Measurements from ENCODE around the gene TM9SF3. TPM values are rescaled to one million over a fixed set of nuclear protein-coding genes. Genes with fewer than 3 reads are reported as not detected.
A peak's percentile ranks its signal among the peaks of the same experiment; 100 is the strongest.

Gene TM9SF3
- total and polyA plus RNA-seq, 10 of the 15 experiments (the other 5 are each of a cell fraction or from before 2014, with no cell fraction given), result 17.1 to 85.4 (median 44.9) TPM

- ChIA-PET RAD21 (ENCODE audit: unreplicated experiment) (interaction anchor here (0.5 kb wide), 1 partner anchor 155 kb away, joined by 3 read pairs; no protein-coding TSS in a partner anchor), POLR2A (no interaction called here), CTCF (interaction anchor here (0.7 to 1.9 kb wide), 12 partner anchors 9 to 182 kb away, joined by 3 to 8 read pairs (median 3); no protein-coding TSS in a partner anchor), SMC1A (ENCODE audit: uncharacterized antibody, unreplicated experiment) (interaction anchor here (1.0 to 1.1 kb wide), 2 partner anchors 10 to 469 kb away, joined by 3 to 4 read pairs; no protein-coding TSS in a partner anchor)
- intact Hi-C loops (cut with micrococcal nuclease; ENCODE audit: unreplicated experiment), result no loop called here
- BruUV-seq (replicated peaks), result no TSS peak
- H3K4me2 ChIP-seq (ENCODE audit: control insufficient read depth, insufficient read depth), result no peak overlapping the region
- no peak for DNase-seq (ENCODE audit: low read depth, low spot score)
- H3K36me3 ChIP-seq (ENCODE audit: control insufficient read depth in 2 of 2, insufficient read depth in 2 of 2, low read length in 1 of 2), result peaks cover 3 to 38% of the 10 kb centered on the region in 2 experiments
- ATAC-seq, result peak; percentile 44; the same call in 2 of the 3 replicates
- H3K27ac ChIP-seq (ENCODE audit: control insufficient read depth, insufficient read depth), result no peak overlapping the region
- no peak overlapping the region for H3K4me3 ChIP-seq
- H3K27me3 ChIP-seq (replicated peaks in 1 of 2; ENCODE audit: control insufficient read depth in 2 of 2, insufficient read depth in 2 of 2, low read length in 1 of 2), result no peaks in the 10 kb centered on the region
- no peak overlapping the region for H3K9ac ChIP-seq (ENCODE audit: control insufficient read depth, insufficient read depth, low read length)
- no peaks in the 10 kb centered on the region for H4K20me1 ChIP-seq (ENCODE audit: control insufficient read depth, insufficient read depth)
- in situ Hi-C loops (cut with MboI), result no loop called here
- no peaks in the 10 kb centered on the region for H3K79me2 ChIP-seq (ENCODE audit: control insufficient read depth, insufficient read depth, low read length)
- 93% methylated on average over 1 of the region's 1 CpG for WGBS (ENCODE audit: insufficient coverage, insufficient replicate concordance, low lambda C conversion rate, missing lambda C conversion rate)
- H2AFZ ChIP-seq (ENCODE audit: control insufficient read depth, low read depth, low read length), result no peak overlapping the region
- TF ChIP-seq BMI1 (IDR thresholded peaks at IDR 0.05; ENCODE audit: borderline replicate concordance), result no peak
- TF ChIP-seq CTCF (IDR thresholded peaks at IDR 0.05 in 2 of 3, conservative IDR thresholded peaks at IDR 0.05 in 1 of 3; ENCODE audit: control insufficient read depth in 2 of 3, extremely low read depth in 1 of 3, insufficient read depth in 1 of 3, low read depth in 3 of 3, low read length in 3 of 3), result peak; percentile 25 to 39 (median 38); a peak in 4 of 6 replicates
- TF ChIP-seq RAD21 (IDR thresholded peaks at IDR 0.05; ENCODE audit: insufficient read depth, low read depth, low read length), result peak; percentile 41; the same call in 1 of the 2 replicates
- FAIRE-seq, result no peak
- H3K9me3 ChIP-seq (replicated peaks; ENCODE audit: control insufficient read depth, insufficient read depth, low read length), result no peaks in the 10 kb centered on the region
- no peaks in the 10 kb centered on the region for H3K4me1 ChIP-seq (ENCODE audit: control insufficient read depth, insufficient read depth, low read length)
These were observed 30.8 kb downstream of the TM9SF3 start for GRCh38 chr10:96556003-96556402.

GRCh38 chr10:96555330-96555729 is 31.5 kb downstream of the TM9SF3 start:
- intact Hi-C loops (cut with micrococcal nuclease; ENCODE audit: unreplicated experiment), result no loop called here
- H3K4me1 ChIP-seq (ENCODE audit: control insufficient read depth, insufficient read depth, low read length), result no peaks in the 10 kb centered on the region
- H3K27ac ChIP-seq (ENCODE audit: control insufficient read depth, insufficient read depth), result no peak overlapping the region
- H3K4me3 ChIP-seq, result no peak overlapping the region
- 97% methylated on average over 3 of the region's 3 CpGs for WGBS (ENCODE audit: insufficient coverage, insufficient replicate concordance, low lambda C conversion rate, missing lambda C conversion rate)
- ChIA-PET CTCF (interaction anchor here (0.7 to 1.7 kb wide), 2 partner anchors 10 to 11 kb away, joined by 3 to 5 read pairs; no protein-coding TSS in a partner anchor), POLR2A (no interaction called here), SMC1A (ENCODE audit: uncharacterized antibody, unreplicated experiment) (interaction anchor here (1.0 kb wide), 1 partner anchor 470 kb away, joined by 4 read pairs; no protein-coding TSS in a partner anchor), RAD21 (ENCODE audit: unreplicated experiment) (no interaction called here)
- no peak overlapping the region for H3K4me2 ChIP-seq (ENCODE audit: control insufficient read depth, insufficient read depth)
- H3K27me3 ChIP-seq (replicated peaks in 1 of 2; ENCODE audit: control insufficient read depth in 2 of 2, insufficient read depth in 2 of 2, low read length in 1 of 2), result no peaks in the 10 kb centered on the region
- H3K79me2 ChIP-seq (ENCODE audit: control insufficient read depth, insufficient read depth, low read length), result no peaks in the 10 kb centered on the region
- H3K9ac ChIP-seq (ENCODE audit: control insufficient read depth, insufficient read depth, low read length), result no peak overlapping the region
- DNase-seq (ENCODE audit: low read depth, low spot score) (no peak), FAIRE-seq (no peak), ATAC-seq (no peak)
- H3K9me3 ChIP-seq (replicated peaks; ENCODE audit: control insufficient read depth, insufficient read depth, low read length), result no peaks in the 10 kb centered on the region
- no peaks in the 10 kb centered on the region for H4K20me1 ChIP-seq (ENCODE audit: control insufficient read depth, insufficient read depth)
- no peak overlapping the region for H2AFZ ChIP-seq (ENCODE audit: control insufficient read depth, low read depth, low read length)
- in situ Hi-C loops (cut with MboI), result no loop called here
- peaks cover 3 to 37% of the 10 kb centered on the region in 2 experiments for H3K36me3 ChIP-seq (ENCODE audit: control insufficient read depth in 2 of 2, insufficient read depth in 2 of 2, low read length in 1 of 2)
- no TSS peak for BruUV-seq (replicated peaks)
- no peak for TF ChIP-seq IKZF1 (conservative IDR thresholded peaks at IDR 0.05)
- no peak for TF ChIP-seq POLR2AphosphoS2 (IDR thresholded peaks at IDR 0.05; ENCODE audit: low read depth, low read length)
- no peak for TF ChIP-seq EP300 (IDR thresholded peaks at IDR 0.05; ENCODE audit: borderline replicate concordance in 1 of 2, control insufficient read depth in 1 of 2, low read depth in 2 of 2, low read length in 2 of 2)
- TF ChIP-seq CHD4 (IDR thresholded peaks at IDR 0.05), result no peak
- no peak for TF ChIP-seq KLF5 (IDR thresholded peaks at IDR 0.05; ENCODE audit: partially characterized antibody)
- no peak for TF ChIP-seq SREBF2 (IDR thresholded peaks at IDR 0.05; ENCODE audit: low read length)
- TF ChIP-seq LARP7 (IDR thresholded peaks at IDR 0.05), result no peak
- TF ChIP-seq ETV6 (conservative IDR thresholded peaks at IDR 0.05 in 1 of 2, IDR thresholded peaks at IDR 0.05 in 1 of 2; ENCODE audit: borderline replicate concordance in 1 of 2, low read depth in 1 of 2), result no peak
- no peak for TF ChIP-seq YY1 (IDR thresholded peaks at IDR 0.05; ENCODE audit: low read depth, low read length)
- TF ChIP-seq HSF1 (IDR thresholded peaks at IDR 0.05; ENCODE audit: low read depth, low read length), result no peak
- TF ChIP-seq TCF12 (IDR thresholded peaks at IDR 0.05; ENCODE audit: low read depth, low read length), result no peak
- TF ChIP-seq HDGF (IDR thresholded peaks at IDR 0.05), result no peak

Measured in GM12878 (cell line).